Measurements from ENCODE around the gene DPP7. TPM values are rescaled to one million over a fixed set of nuclear protein-coding genes. Genes with fewer than 3 reads are reported as not detected.
"Not testable (repeated sequence)": the region's sequence is repeated elsewhere in the genome, so short reads cannot be mapped to it uniquely, and the experiment has no call there.

The DPP7 gene
- total and polyA plus RNA-seq, 2 donors from 2014 or later: 164 to 205 TPM

GRCh38 chr9:137136881-137137607 lies 22.5 kb upstream of the DPP7 start:
- H3K4me1 ChIP-seq (ENCODE audit: control insufficient read depth in 2 of 3, insufficient read depth in 2 of 3, low read depth in 1 of 3, low read length in 3 of 3): no peaks in the 10 kb centered on the region
- H3K4me3 ChIP-seq (ENCODE audit: low read length in 3 of 3): no peak overlapping the region
- TF ChIP-seq, protein P1, sequence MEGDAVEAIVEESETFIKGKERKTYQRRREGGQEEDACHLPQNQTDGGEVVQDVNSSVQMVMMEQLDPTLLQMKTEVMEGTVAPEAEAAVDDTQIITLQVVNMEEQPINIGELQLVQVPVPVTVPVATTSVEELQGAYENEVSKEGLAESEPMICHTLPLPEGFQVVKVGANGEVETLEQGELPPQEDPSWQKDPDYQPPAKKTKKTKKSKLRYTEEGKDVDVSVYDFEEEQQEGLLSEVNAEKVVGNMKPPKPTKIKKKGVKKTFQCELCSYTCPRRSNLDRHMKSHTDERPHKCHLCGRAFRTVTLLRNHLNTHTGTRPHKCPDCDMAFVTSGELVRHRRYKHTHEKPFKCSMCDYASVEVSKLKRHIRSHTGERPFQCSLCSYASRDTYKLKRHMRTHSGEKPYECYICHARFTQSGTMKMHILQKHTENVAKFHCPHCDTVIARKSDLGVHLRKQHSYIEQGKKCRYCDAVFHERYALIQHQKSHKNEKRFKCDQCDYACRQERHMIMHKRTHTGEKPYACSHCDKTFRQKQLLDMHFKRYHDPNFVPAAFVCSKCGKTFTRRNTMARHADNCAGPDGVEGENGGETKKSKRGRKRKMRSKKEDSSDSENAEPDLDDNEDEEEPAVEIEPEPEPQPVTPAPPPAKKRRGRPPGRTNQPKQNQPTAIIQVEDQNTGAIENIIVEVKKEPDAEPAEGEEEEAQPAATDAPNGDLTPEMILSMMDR (IDR thresholded peaks at IDR 0.05; ENCODE audit: borderline replicate concordance, extremely low read depth, insufficient read depth): no peak
- DNase-seq (no peak), FAIRE-seq (no peak)
- peaks cover 23% of the 10 kb centered on the region for H3K27me3 ChIP-seq (ENCODE audit: control insufficient read depth, insufficient read depth, low read length)
- H3K27ac ChIP-seq (ENCODE audit: low read depth in 2 of 2, low read length in 2 of 2): no peak overlapping the region
- intact Hi-C loops (cut with DNase I): no loop called here
- no peaks in the 10 kb centered on the region for H3K9me3 ChIP-seq (ENCODE audit: control insufficient read depth in 2 of 3, insufficient read depth in 1 of 3, low read length in 3 of 3)
- no peak overlapping the region for H3K9ac ChIP-seq (ENCODE audit: low read length in 3 of 3)
- no peaks in the 10 kb centered on the region for H3K36me3 ChIP-seq (ENCODE audit: control insufficient read depth in 2 of 3, insufficient read depth in 3 of 3, low read length in 3 of 3)

DNA sequence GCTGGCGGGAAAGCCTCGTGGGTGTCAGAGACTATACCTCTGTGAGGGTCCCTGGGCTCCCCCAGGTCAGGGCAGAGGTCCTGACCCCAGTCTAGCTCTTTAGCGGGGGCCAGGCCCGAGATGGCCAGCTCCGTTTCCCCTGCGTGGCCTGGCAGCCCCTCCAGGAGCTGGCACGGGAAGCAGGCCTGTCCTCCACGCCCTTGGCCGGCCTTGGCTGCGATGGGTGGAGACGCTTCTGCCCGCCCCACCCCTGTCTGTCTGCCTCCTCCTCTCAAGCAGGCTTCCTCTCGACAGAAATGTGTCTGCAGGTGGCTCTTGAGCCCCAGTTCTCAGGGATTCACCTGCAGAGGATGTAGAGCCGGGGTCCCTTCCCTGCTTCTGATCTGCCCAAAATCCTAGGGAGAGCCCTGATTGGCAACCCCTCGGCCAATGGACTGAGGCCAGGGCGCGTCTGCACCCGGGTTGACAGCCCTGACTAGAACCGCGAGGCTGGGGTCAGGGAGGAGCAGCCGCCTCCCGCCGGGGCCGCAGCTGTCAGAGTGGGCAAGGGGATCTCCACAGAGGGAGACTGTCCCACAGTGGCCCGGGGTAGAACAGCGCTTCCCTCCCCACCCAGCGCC lies 21.8 kb upstream of the DPP7 start:
- DNase-seq (no peak), FAIRE-seq (no peak)
- Histone ChIP-seq H3K4me3 (ENCODE audit: low read length in 3 of 3) (no peak overlapping the region), H3K9me3 (ENCODE audit: control insufficient read depth in 2 of 3, insufficient read depth in 1 of 3, low read length in 3 of 3) (no peaks in the 10 kb centered on the region), H3K4me1 (ENCODE audit: control insufficient read depth in 2 of 3, insufficient read depth in 2 of 3, low read depth in 1 of 3, low read length in 3 of 3) (no peaks in the 10 kb centered on the region), H3K27ac (ENCODE audit: low read depth in 2 of 2, low read length in 2 of 2) (no peak overlapping the region), H3K9ac (ENCODE audit: low read length in 3 of 3) (no peak overlapping the region), H3K27me3 (ENCODE audit: control insufficient read depth, insufficient read depth, low read length) (peaks cover 21% of the 10 kb centered on the region), H3K36me3 (ENCODE audit: control insufficient read depth in 2 of 3, insufficient read depth in 3 of 3, low read length in 3 of 3) (no peaks in the 10 kb centered on the region)
- TF ChIP-seq, protein P1 (IDR thresholded peaks at IDR 0.05; ENCODE audit: borderline replicate concordance, extremely low read depth, insufficient read depth): no peak
- intact Hi-C loops (cut with DNase I): no loop called here

DNA sequence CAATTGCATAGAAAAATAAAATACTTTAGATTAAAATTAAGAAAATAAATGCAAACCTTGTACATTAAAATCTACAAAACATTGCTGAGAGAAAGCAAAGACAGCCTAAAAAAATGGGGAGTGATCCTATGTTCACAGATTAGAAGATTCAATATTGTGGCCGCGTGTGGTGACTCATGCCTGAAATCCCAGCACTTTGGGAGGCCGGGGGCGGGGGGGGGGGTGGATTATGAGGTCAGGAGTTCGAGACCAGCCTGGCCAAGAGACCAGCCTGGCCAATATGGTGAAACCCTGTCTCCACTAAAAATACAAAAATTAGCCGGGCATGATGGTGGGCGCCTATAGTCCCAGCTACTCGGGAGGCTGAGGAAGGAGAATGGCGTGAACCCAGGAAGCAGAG lies 20.6 kb upstream of the DPP7 start:
- H3K4me1 ChIP-seq (ENCODE audit: control insufficient read depth in 2 of 3, insufficient read depth in 2 of 3, low read depth in 1 of 3, low read length in 3 of 3); DNase-seq; H3K27ac ChIP-seq (ENCODE audit: low read depth in 2 of 2, low read length in 2 of 2); H3K4me3 ChIP-seq (ENCODE audit: low read length in 3 of 3); H3K36me3 ChIP-seq (ENCODE audit: control insufficient read depth in 2 of 3, insufficient read depth in 3 of 3, low read length in 3 of 3); H3K9me3 ChIP-seq (ENCODE audit: control insufficient read depth in 2 of 3, insufficient read depth in 1 of 3, low read length in 3 of 3); intact Hi-C loops (cut with DNase I); H3K9ac ChIP-seq (ENCODE audit: low read length in 3 of 3); FAIRE-seq: not testable (repeated sequence)
- peaks cover 16% of the 10 kb centered on the region for H3K27me3 ChIP-seq (ENCODE audit: control insufficient read depth, insufficient read depth, low read length)

DNA sequence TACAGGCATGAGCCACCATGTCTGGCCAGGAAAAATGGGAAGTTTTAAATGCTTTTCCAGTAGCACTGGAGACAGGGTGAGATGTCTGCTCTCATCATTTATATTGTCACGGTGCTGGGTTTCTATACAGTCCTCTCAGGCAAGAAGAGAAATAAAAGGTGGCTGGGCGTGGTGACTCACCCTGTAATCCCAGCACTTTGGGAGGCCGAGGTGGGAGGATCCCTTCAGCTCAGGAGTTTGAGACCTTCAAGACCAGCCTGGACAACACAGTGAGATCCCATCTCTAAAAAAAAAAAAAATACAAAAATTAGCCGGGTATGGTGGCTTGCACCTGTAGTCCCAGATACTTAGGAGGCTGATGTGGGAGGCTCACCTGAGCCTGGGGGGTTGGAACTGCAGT lies 19.7 kb upstream of the DPP7 start:
- intact Hi-C loops (cut with DNase I): no loop called here
- Histone ChIP-seq H3K9me3 (ENCODE audit: control insufficient read depth in 2 of 3, insufficient read depth in 1 of 3, low read length in 3 of 3) (no peaks in the 10 kb centered on the region), H3K9ac (ENCODE audit: low read length in 3 of 3) (no peak overlapping the region), H3K27me3 (ENCODE audit: control insufficient read depth, insufficient read depth, low read length) (peaks cover 13% of the 10 kb centered on the region), H3K4me1 (ENCODE audit: control insufficient read depth in 2 of 3, insufficient read depth in 2 of 3, low read depth in 1 of 3, low read length in 3 of 3) (peaks cover 0 to 2% (median 0%) of the 10 kb centered on the region in 3 donors), H3K36me3 (ENCODE audit: control insufficient read depth in 2 of 3, insufficient read depth in 3 of 3, low read length in 3 of 3) (no peaks in the 10 kb centered on the region), H3K27ac (ENCODE audit: low read depth in 2 of 2, low read length in 2 of 2) (no peak overlapping the region), H3K4me3 (ENCODE audit: low read length in 3 of 3) (no peak overlapping the region)
- TF ChIP-seq, protein P1 (IDR thresholded peaks at IDR 0.05; ENCODE audit: borderline replicate concordance, extremely low read depth, insufficient read depth): no peak
- FAIRE-seq: no peak
- DNase-seq: no peak
